Measurements from ENCODE around the gene TMC4. TPM values are rescaled to one million over a fixed set of nuclear protein-coding genes. Genes with fewer than 3 reads are reported as not detected.
"Not testable (repeated sequence)": the region's sequence is repeated elsewhere in the genome, so short reads cannot be mapped to it uniquely, and the experiment has no call there.

Gene TMC4
- total and polyA plus RNA-seq, 12 donors = 0.59 to 11.6 (median 2.1) TPM

- ATAC-seq = no peak
- Histone ChIP-seq H3K36me3 (peaks cover 0 to 38% (median 0%) of the 10 kb centered on the region in 9 donors), H3K4me1 (peaks cover 0 to 17% (median 11%) of the 10 kb centered on the region in 9 donors), H3K27me3 (no peaks in the 10 kb centered on the region), H3K27ac (no peak overlapping the region), H3K4me3 (no peak overlapping the region), H3K9me3 (no peaks in the 10 kb centered on the region)
- intact Hi-C loops (cut with DNase I) = no loop called here
- TF ChIP-seq, protein P1, sequence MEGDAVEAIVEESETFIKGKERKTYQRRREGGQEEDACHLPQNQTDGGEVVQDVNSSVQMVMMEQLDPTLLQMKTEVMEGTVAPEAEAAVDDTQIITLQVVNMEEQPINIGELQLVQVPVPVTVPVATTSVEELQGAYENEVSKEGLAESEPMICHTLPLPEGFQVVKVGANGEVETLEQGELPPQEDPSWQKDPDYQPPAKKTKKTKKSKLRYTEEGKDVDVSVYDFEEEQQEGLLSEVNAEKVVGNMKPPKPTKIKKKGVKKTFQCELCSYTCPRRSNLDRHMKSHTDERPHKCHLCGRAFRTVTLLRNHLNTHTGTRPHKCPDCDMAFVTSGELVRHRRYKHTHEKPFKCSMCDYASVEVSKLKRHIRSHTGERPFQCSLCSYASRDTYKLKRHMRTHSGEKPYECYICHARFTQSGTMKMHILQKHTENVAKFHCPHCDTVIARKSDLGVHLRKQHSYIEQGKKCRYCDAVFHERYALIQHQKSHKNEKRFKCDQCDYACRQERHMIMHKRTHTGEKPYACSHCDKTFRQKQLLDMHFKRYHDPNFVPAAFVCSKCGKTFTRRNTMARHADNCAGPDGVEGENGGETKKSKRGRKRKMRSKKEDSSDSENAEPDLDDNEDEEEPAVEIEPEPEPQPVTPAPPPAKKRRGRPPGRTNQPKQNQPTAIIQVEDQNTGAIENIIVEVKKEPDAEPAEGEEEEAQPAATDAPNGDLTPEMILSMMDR (IDR thresholded peaks at IDR 0.05) = no peak
- 66 to 85% methylated on average over 8 of the region's 8 CpGs for WGBS, 2 donors
- DNase-seq = no peak
Observed at GRCh38 chr19:54186351-54186750, 13.4 kb upstream of the TMC4 start.

DNA sequence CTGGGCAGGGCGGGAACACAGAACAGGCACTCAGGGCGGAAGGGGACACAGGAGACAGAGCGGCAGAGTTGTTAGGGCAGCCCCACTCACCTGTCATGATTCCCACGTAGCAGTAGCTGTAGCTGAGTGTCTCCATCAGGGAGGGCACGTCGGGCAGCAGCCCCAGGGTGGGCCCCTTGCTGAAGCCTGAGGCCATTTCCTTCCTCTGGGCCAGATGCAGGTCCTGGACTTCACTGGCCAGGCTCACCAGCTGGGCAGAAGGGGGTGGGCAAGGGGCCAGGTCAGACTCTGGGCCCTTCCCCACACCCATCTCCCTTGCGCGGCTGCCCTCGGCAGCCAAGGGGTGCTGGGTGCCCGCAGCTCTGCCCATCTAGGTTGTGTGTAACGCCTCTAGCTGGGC lies 10.5 kb upstream of the TMC4 start:
- 92 to 95% methylated on average over 11 of the region's 11 CpGs for WGBS, 2 donors
- intact Hi-C loops (cut with DNase I) = no loop called here
- Histone ChIP-seq H3K9me3 (no peaks in the 10 kb centered on the region), H3K27ac (no peak overlapping the region), H3K27me3 (no peaks in the 10 kb centered on the region), H3K4me3 (no peak overlapping the region), H3K36me3 (peaks cover 0 to 67% (median 0%) of the 10 kb centered on the region in 9 donors), H3K4me1 (peaks cover 0 to 11% (median 5%) of the 10 kb centered on the region in 9 donors)
- no peak for ATAC-seq
- DNase-seq = no peak
- TF ChIP-seq, protein P1 (IDR thresholded peaks at IDR 0.05) = no peak

DNA sequence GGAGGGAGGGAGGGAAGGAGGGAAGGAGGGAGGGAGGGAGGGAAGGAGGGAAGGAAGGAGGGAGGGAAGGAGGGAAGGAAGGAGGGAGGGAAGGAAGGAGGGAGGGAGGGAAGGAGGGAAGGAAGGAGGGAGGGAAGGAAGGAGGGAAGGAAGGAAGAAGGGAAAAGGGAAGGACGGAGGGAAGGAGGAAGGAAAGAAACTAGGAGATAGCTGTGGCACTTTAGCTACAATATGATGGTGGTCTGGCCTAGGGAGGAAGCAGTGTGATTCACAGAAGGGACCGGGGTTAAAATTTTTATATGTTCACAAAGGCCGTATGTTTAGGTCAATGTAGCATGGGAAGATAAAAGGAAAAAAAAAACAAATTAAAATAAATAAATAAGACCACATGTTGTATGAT lies 8.9 kb upstream of the TMC4 start:
- peaks cover 0 to 75% (median 0%) of the 10 kb centered on the region in 9 donors for H3K36me3 ChIP-seq
- intact Hi-C loops (cut with DNase I); H3K27me3 ChIP-seq; H3K4me3 ChIP-seq; DNase-seq; H3K27ac ChIP-seq; ATAC-seq; H3K9me3 ChIP-seq; H3K4me1 ChIP-seq: not testable (repeated sequence)
- WGBS, 2 donors = 88 to 93% methylated on average over 3 of the region's 3 CpGs

GRCh38 chr19:54180691-54181091 lies 7.7 kb upstream of the TMC4 start:
- TF ChIP-seq, protein P1 (IDR thresholded peaks at IDR 0.05) = no peak
- peaks cover 0 to 75% (median 0%) of the 10 kb centered on the region in 9 donors for H3K36me3 ChIP-seq
- ATAC-seq = no peak
- WGBS, 2 donors = 96 to 98% methylated on average over 37 of the region's 37 CpGs
- H3K27me3 ChIP-seq = no peaks in the 10 kb centered on the region
- no peak for DNase-seq
- no peaks in the 10 kb centered on the region for H3K4me1 ChIP-seq
- H3K4me3 ChIP-seq = no peak overlapping the region
- no peak overlapping the region for H3K27ac ChIP-seq
- intact Hi-C loops (cut with DNase I) = no loop called here
- H3K9me3 ChIP-seq = no peaks in the 10 kb centered on the region

DNA sequence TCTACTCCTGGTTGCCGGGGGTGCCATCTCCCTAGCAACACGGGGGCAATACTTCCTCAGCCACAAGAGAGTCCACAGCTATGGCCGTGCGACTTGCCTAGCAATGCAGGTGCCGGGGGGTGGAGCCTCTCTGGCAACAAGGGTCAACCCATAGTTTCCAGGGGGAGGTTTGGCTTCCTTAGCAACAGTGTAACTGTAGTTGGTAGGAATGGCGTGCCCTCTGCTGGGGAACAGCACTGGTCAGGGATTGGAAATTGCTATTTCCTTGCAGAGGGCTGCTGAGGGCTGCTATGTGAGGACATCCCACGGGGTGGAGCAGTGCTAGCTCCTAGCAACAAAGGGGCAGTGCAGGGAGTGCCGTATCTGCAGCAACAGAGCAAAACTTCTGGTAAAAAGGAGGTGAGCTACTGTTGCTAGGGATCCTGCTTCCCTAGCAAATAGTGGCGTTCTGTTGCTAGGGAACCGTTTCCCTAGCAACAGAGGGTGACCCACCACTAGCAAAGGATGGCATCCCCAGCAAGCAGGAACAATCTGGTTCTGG lies 7.0 kb upstream of the TMC4 start:
- Histone ChIP-seq H3K9me3 (no peaks in the 10 kb centered on the region), H3K27ac (no peak overlapping the region), H3K27me3 (no peaks in the 10 kb centered on the region), H3K36me3 (peaks cover 0 to 73% (median 0%) of the 10 kb centered on the region in 9 donors), H3K4me3 (no peak overlapping the region), H3K4me1 (no peaks in the 10 kb centered on the region)
- 57 to 60% methylated on average over 10 of the region's 10 CpGs for WGBS, 2 donors
- ATAC-seq (peak in 5 of 8 donors; percentile 13 to 45 (median 32)), DNase-seq (no peak)
- TF ChIP-seq, protein P1 (IDR thresholded peaks at IDR 0.05) = peak in 4 of 9 donors; percentile 11 to 27 (median 18)
- intact Hi-C loops (cut with DNase I) = no loop called here
